Ovary (tissue), 3 donors: ENCODE results near the gene CCDC124.

Experiments
- CTCF ChIP-seq, 3 donors: fragments of 450-650 bp in 2 of 3; fragments of 200-600 bp in 1 of 3; IDR thresholded peaks; one replicate each; pipeline versions ENCODE4 v1.5.1 to v1.8.0; 2016 to 2022; ENCODE audit warnings: antibody characterized with exemption in 3 of 3, mild to moderate bottlenecking in 1 of 3
- EP300 ChIP-seq: sonication (generic); formaldehyde crosslinking; IDR thresholded peaks from one replicate; pipeline ENCODE4 v1.6.1; 2017; ENCODE audit warnings: antibody characterized with exemption
- POLR2A ChIP-seq: fragments of 450-650 bp; IDR thresholded peaks from one replicate; pipeline ENCODE4 v1.6.1; 2017; ENCODE audit warnings: antibody characterized with exemption, mild to moderate bottlenecking, moderate library complexity
- donor health status: DM: no; HTN: no; CAD: no.

DNA sequence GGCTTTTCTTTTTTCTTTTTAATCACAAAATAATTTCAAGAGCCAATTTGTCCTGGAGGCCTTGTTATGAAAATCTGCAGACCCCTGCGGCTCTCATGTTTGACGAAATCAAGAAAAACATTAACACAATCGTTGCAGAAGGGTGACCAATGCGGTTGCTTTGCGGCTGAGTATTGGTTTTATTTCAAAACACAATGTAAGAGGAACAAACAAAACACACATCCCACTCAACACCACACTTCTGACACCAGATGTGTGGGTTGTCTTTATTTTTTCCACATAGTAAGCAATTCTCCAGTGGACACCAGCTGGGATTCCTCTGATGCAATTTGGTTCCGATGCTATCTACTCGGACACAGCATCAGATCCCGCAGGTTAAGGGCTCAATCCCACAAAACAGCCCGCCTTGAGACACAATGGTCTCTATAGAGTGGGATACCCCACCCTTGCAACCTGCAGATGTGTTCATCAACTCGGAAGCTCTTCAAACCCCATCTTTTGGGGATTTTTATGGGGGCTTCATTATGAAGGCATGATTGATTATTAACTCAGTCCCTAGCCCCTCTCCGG is 21.9 kb upstream of the CCDC124 start:
- TF ChIP-seq CTCF (IDR thresholded peaks at IDR 0.05) (no peak), POLR2A (no peak), EP300 (no peak)
